Endothelial cell of umbilical vein (primary cell): ENCODE data around the gene CXCL17. TPM values are rescaled to one million over a fixed set of nuclear protein-coding genes. Genes with fewer than 3 reads are reported as not detected.
A peak's percentile ranks its signal among the peaks of the same experiment; 100 is the strongest.

Experiments used
- BruUV-seq: library from RNA; stranded (reverse); fragments of 400-500 nt; replicated peaks from 2 replicates; lab custom pipeline; 2021; lab: Mats Ljungman, UMichigan
- CTCF ChIA-PET: fragments of 300-600, 350-600 bp; sonication (Branson Sonifier 250); formaldehyde crosslinking; loops from one replicate; lab custom pipeline; 2021; ENCODE audit warnings: antibody characterized with exemption, inconsistent platforms; lab: Charles Lee
- POLR2A ChIA-PET: fragments of 300-600, 350-600 bp; sonication (Branson Sonifier 250); formaldehyde crosslinking; loops from one replicate; lab custom pipeline; 2021; ENCODE audit warnings: antibody characterized with exemption, inconsistent platforms; lab: Charles Lee
- DNase-seq: peaks from one replicate; pipeline ENCODE4 v3.0.0-alpha.2; 2011; ENCODE audit warnings: low read depth, low spot score
- FAIRE-seq: peaks from 2 replicates; lab custom pipeline; 2011; peaks lifted over from hg19 to GRCh38; lab: Jason Lieb, UNC
- H2AFZ ChIP-seq: 2 replicates; pipeline ENCODE4 v1.6.0; 2012; ENCODE audit warnings: low read depth, low read length, control low read depth, inconsistent platforms
- H3K27ac ChIP-seq: 2 replicates; pipeline ENCODE4 v1.5.1; 2011; ENCODE audit warnings: low read depth, mild to moderate bottlenecking, control low read depth, low read length, moderate library complexity; ENCODE audit not compliant: insufficient read depth
- H3K27me3 ChIP-seq, 2 experiments: 2 replicates each; pipeline versions ENCODE4 v1.6.0 to v1.6.1; 2011; ENCODE audit warnings: low read length in 2 of 2, mixed read lengths in 1 of 2; ENCODE audit not compliant: control insufficient read depth in 2 of 2, insufficient read depth in 2 of 2
- H3K36me3 ChIP-seq, 2 experiments: 2 replicates in 1 of 2; 3 replicates in 1 of 2; pipeline ENCODE4 v1.5.1; 2011; ENCODE audit warnings: low read length in 2 of 2, mild to moderate bottlenecking in 1 of 2, moderate library complexity in 1 of 2; ENCODE audit not compliant: control insufficient read depth in 2 of 2, insufficient read depth in 2 of 2; ENCODE audit errors: extremely low read depth in 1 of 2
- H3K4me1 ChIP-seq: 3 replicates; pipeline ENCODE4 v1.5.1; 2011; ENCODE audit warnings: mild to moderate bottlenecking, low read length; ENCODE audit not compliant: control insufficient read depth, insufficient read depth; ENCODE audit errors: extremely low read depth
- H3K4me2 ChIP-seq: 2 replicates; pipeline ENCODE4 v1.6.1; 2011; ENCODE audit warnings: low read length, control low read depth, mixed read lengths; ENCODE audit not compliant: insufficient read depth
- H3K4me3 ChIP-seq, 3 experiments: fragments of 200-600 bp in 1 of 3; sonication (generic), shearing (Covaris generic) in 1 of 3; replicated peaks in 1 of 3; 2 replicates each; pipeline ENCODE4 v1.5.1; 2011 to 2016; ENCODE audit warnings: control low read depth in 3 of 3, low read length in 3 of 3, mild to moderate bottlenecking in 2 of 3, inconsistent platforms in 1 of 3, low read depth in 1 of 3, moderate library complexity in 1 of 3; ENCODE audit not compliant: insufficient read depth in 1 of 3
- H3K79me2 ChIP-seq: 2 replicates; pipeline ENCODE4 v1.6.0; 2012; ENCODE audit warnings: low read length, inconsistent platforms; ENCODE audit not compliant: control insufficient read depth, insufficient read depth
- H3K9ac ChIP-seq: replicated peaks from 2 replicates; pipeline ENCODE3; 2011; ENCODE audit warnings: low read length, control low read depth; ENCODE audit not compliant: insufficient read depth; ENCODE audit errors: extremely low read depth
- H3K9me1 ChIP-seq: replicated peaks from 3 replicates; pipeline ENCODE4 v1.6.0; 2011; ENCODE audit warnings: mild to moderate bottlenecking, low read length; ENCODE audit not compliant: control insufficient read depth, insufficient read depth; ENCODE audit errors: extremely low read depth
- H3K9me3 ChIP-seq: replicated peaks from 2 replicates; pipeline ENCODE4 v1.5.1; 2012; ENCODE audit warnings: low read length, inconsistent platforms; ENCODE audit not compliant: control insufficient read depth, insufficient read depth
- H4K20me1 ChIP-seq: replicated peaks from 2 replicates; pipeline ENCODE3; 2011; ENCODE audit warnings: mild to moderate bottlenecking, low read length; ENCODE audit not compliant: control insufficient read depth, insufficient read depth; ENCODE audit errors: extremely low read depth
- CTCF ChIP-seq, 2 donors: IDR thresholded peaks; 1 replicate in 1 of 2; 2 replicates in 1 of 2; pipeline ENCODE4 v1.5.1; 2011; ENCODE audit warnings: low read length in 2 of 2, mild to moderate bottlenecking in 2 of 2, moderate library complexity in 2 of 2, control low read depth in 1 of 2, inconsistent platforms in 1 of 2, low read depth in 1 of 2; ENCODE audit not compliant: insufficient read depth in 1 of 2; ENCODE audit errors: extremely low read depth in 1 of 2
- EZH2 ChIP-seq: IDR thresholded peaks from 2 replicates; pipeline ENCODE4 v1.6.1; 2012; ENCODE audit warnings: borderline replicate concordance, low read depth, mild to moderate bottlenecking, moderate library complexity, low read length, inconsistent platforms; ENCODE audit not compliant: severe bottlenecking
- FOS ChIP-seq: IDR thresholded peaks from 2 replicates; pipeline ENCODE4 v1.6.1; 2011; ENCODE audit warnings: mild to moderate bottlenecking, low read length, moderate library complexity, borderline replicate concordance; ENCODE audit not compliant: insufficient read depth
- GATA2 ChIP-seq: IDR thresholded peaks from 2 replicates; pipeline ENCODE4 v1.7.0; 2011; ENCODE audit warnings: low read depth, mild to moderate bottlenecking, moderate library complexity, mixed read lengths, low read length; ENCODE audit not compliant: insufficient read length, insufficient read depth
- JUN ChIP-seq: IDR thresholded peaks from 2 replicates; pipeline ENCODE4 v1.6.1; 2011; ENCODE audit warnings: borderline replicate concordance, low read depth; ENCODE audit not compliant: insufficient read length, insufficient read depth
- MAX ChIP-seq: IDR thresholded peaks from 2 replicates; pipeline ENCODE4 v1.6.1; 2011; ENCODE audit not compliant: insufficient read depth, insufficient read length
- MYC ChIP-seq: IDR thresholded peaks from one replicate; pipeline ENCODE4 v1.6.1; 2011; ENCODE audit warnings: mild to moderate bottlenecking, low read depth, low read length
- POLR2A ChIP-seq: IDR thresholded peaks from 2 replicates; pipeline ENCODE4 v1.6.1; 2012; ENCODE audit warnings: low read depth, mild to moderate bottlenecking, control low read depth, low read length
- POLR2AphosphoS5 ChIP-seq: IDR thresholded peaks from 2 replicates; pipeline ENCODE4 v1.6.1; 2012; ENCODE audit warnings: low read depth, mild to moderate bottlenecking, control low read depth, low read length, moderate library complexity; ENCODE audit not compliant: insufficient read depth
- dilution Hi-C: fragments of 300-500 bp; cut with MboI; formaldehyde crosslinking; loops from one replicate; pipeline ENCODE4 v1.15.0; 2019; ENCODE audit warnings: low sequenced_read_pairs; ENCODE audit not compliant: extremely low pct_ligation_motif_present
- intact Hi-C: fragments of 100-400 bp; cut with micrococcal nuclease; formaldehyde crosslinking; loops from one replicate; pipeline ENCODE4 v1.10.0; 2022
- polyA plus RNA-seq, 4 experiments: library from polyadenylated mRNA; depleted of rRNA in 3 of 4; stranded (reverse) in 3 of 4; unstranded in 1 of 4; fragments of >200 nt; gene quantifications; 2 replicates each; pipeline versions ENCODE4 v1.2.1 to v1.2.3, GENCODE V29; 2011 to 2012; ENCODE audit warnings: missing spikeins in 1 of 4
- total RNA-seq: library from RNA; stranded (reverse); gene quantifications from 2 replicates; pipeline ENCODE4 v1.2.3, GENCODE V29; 2021

Gene CXCL17
- total and polyA plus RNA-seq, 2 donors (not counting 3 experiments of a cell fraction or from before 2014, with no cell fraction given): not detected

- DNase-seq (no peak), FAIRE-seq (no peak)
- TSS peak; percentile 41 for BruUV-seq
- no peaks in the 10 kb centered on the region for H3K9me1 ChIP-seq
- no peak for TF ChIP-seq MYC
- TF ChIP-seq JUN: no peak
- TF ChIP-seq POLR2AphosphoS5: no peak
- TF ChIP-seq EZH2: no peak
- no peak for TF ChIP-seq CTCF (IDR thresholded peaks at IDR 0.05; ENCODE audit: extremely low read depth in 1 of 2, insufficient read depth in 1 of 2, low read depth in 1 of 2, low read length in 2 of 2)
- TF ChIP-seq GATA2: no peak
- TF ChIP-seq POLR2A: no peak
- TF ChIP-seq MAX: no peak
- TF ChIP-seq FOS: no peak
- H3K4me3 ChIP-seq: no peak overlapping the region
- H3K27me3 ChIP-seq: no peaks in the 10 kb centered on the region
- no peaks in the 10 kb centered on the region for H3K79me2 ChIP-seq
- intact Hi-C loops (loop anchor here (1.0 to 2.0 kb wide), 2 partner anchors 18 to 178 kb away; no protein-coding TSS in a partner anchor), dilution Hi-C loops (no loop called here)
- ChIA-PET CTCF (interaction anchor here (0.8 to 2.9 kb wide), 4 partner anchors 14 to 20 kb away, joined by 3 to 18 read pairs (median 8); no protein-coding TSS in a partner anchor), POLR2A (no interaction called here)
- H3K9ac ChIP-seq: no peak overlapping the region
- no peak overlapping the region for H2AFZ ChIP-seq
- peak overlapping the region; percentile 23 for H3K27ac ChIP-seq
- H3K9me3 ChIP-seq: no peaks in the 10 kb centered on the region
- peaks cover 29% of the 10 kb centered on the region for H3K4me1 ChIP-seq
- H4K20me1 ChIP-seq: no peaks in the 10 kb centered on the region
- H3K4me2 ChIP-seq: no peak overlapping the region
- no peaks in the 10 kb centered on the region for H3K36me3 ChIP-seq
These were observed 21.6 kb downstream of the CXCL17 start for GRCh38 chr19:42421101-42421500.
